DOHH2 (cell line): ENCODE data around the gene KIF16B.

Source experiments
- H3F3A ChIP-seq: fragments of 200-600 bp; sonication (generic), shearing (Covaris generic); 2 replicates; pipeline ENCODE4 v1.6.0; 2016; ENCODE audit warnings: antibody characterized with exemption, mild to moderate bottlenecking; ENCODE audit not compliant: control insufficient read depth, insufficient read depth
- H3K27ac ChIP-seq: fragments of 200-600 bp; sonication (generic); 2 replicates; pipeline ENCODE4 v1.5.1; 2014; ENCODE audit warnings: low read depth, mild to moderate bottlenecking, low read length, moderate library complexity
- H3K27me3 ChIP-seq: fragments of 200-600 bp; sonication (generic); 2 replicates; pipeline ENCODE4 v1.6.1; 2014; ENCODE audit warnings: mild to moderate bottlenecking, low read length, mixed read lengths; ENCODE audit not compliant: control insufficient read depth
- H3K36me3 ChIP-seq: fragments of 200-600 bp; sonication (generic); 2 replicates; pipeline ENCODE4 v1.6.1; 2014; ENCODE audit warnings: mild to moderate bottlenecking, low read length, moderate library complexity, mixed read lengths; ENCODE audit not compliant: control insufficient read depth
- H3K4me1 ChIP-seq: fragments of 200-600 bp; sonication (generic); 2 replicates; pipeline ENCODE4 v1.6.1; 2014; ENCODE audit warnings: mild to moderate bottlenecking, low read length, mixed read lengths; ENCODE audit not compliant: control insufficient read depth
- H3K4me2 ChIP-seq: fragments of 200-600 bp; sonication (generic); 2 replicates; pipeline ENCODE4 v1.6.0; 2014; ENCODE audit warnings: mild to moderate bottlenecking, low read length, moderate library complexity
- H3K4me3 ChIP-seq: fragments of 200-600 bp; sonication (generic); 2 replicates; pipeline ENCODE4 v1.5.1; 2014; ENCODE audit warnings: mild to moderate bottlenecking, low read length, mixed read lengths
- H3K79me2 ChIP-seq: fragments of 200-600 bp; sonication (generic); 2 replicates; pipeline ENCODE4 v1.6.1; 2014; ENCODE audit warnings: mild to moderate bottlenecking, low read length, mixed read lengths; ENCODE audit not compliant: control insufficient read depth
- H3K9me2 ChIP-seq: fragments of 200-600 bp; sonication (generic); replicated peaks from 2 replicates; pipeline ENCODE4 v1.6.1; 2014; ENCODE audit warnings: mild to moderate bottlenecking, low read length, mixed read lengths; ENCODE audit not compliant: control insufficient read depth
- H3K9me3 ChIP-seq: fragments of 200-600 bp; sonication (generic); 2 replicates; pipeline ENCODE4 v1.6.1; 2014; ENCODE audit warnings: antibody characterized with exemption, low read length, mixed read lengths; ENCODE audit not compliant: control insufficient read depth, insufficient read depth
- H4K20me1 ChIP-seq: fragments of 200-600 bp; sonication (generic); 2 replicates; pipeline ENCODE4 v1.6.0; 2014; ENCODE audit warnings: low read depth, mild to moderate bottlenecking, antibody characterized with exemption, low read length, moderate library complexity; ENCODE audit not compliant: control insufficient read depth, insufficient read depth
- EZH2phosphoT487 ChIP-seq: fragments of 200-600 bp; sonication (generic); IDR thresholded peaks from 2 replicates; pipeline ENCODE4 v1.6.1; 2017; ENCODE audit warnings: borderline replicate concordance, mild to moderate bottlenecking, antibody characterized with exemption, low read length, moderate library complexity, mixed read lengths
- TF ChIP-seq, protein P1 (sequence below): fragments of 200-600 bp; sonication (generic); IDR thresholded peaks from one replicate; pipeline ENCODE4 v1.5.1; 2014; ENCODE audit warnings: antibody characterized with exemption, mild to moderate bottlenecking, low read depth, low read length; ENCODE audit not compliant: poor library complexity, severe bottlenecking

The KIF16B gene

DNA sequence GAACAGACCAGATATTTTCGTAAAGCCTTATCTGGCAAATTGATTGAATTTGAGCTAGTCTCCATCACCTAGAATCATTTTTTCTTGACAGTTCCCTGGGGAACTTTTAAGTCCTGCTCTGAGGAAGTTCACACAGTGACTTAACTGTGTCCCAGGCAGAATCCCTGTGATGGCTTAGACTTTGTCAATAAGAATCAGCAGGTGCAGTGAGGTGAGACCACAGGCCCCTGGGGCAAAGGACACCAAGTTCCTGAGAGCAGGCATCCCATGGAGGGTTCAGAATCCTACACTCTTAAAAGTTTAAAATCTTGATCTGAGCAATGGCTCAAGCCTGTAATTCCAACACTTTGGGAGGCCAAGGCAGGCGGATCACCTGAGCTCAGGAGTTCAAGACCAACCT lies 13.0 kb downstream of the KIF16B start:
- no peaks in the 10 kb centered on the region for H4K20me1 ChIP-seq
- peaks cover 6% of the 10 kb centered on the region for H3K79me2 ChIP-seq
- no peak overlapping the region for H3K4me3 ChIP-seq
- TF ChIP-seq EZH2phosphoT487, result no peak
- TF ChIP-seq, protein P1, sequence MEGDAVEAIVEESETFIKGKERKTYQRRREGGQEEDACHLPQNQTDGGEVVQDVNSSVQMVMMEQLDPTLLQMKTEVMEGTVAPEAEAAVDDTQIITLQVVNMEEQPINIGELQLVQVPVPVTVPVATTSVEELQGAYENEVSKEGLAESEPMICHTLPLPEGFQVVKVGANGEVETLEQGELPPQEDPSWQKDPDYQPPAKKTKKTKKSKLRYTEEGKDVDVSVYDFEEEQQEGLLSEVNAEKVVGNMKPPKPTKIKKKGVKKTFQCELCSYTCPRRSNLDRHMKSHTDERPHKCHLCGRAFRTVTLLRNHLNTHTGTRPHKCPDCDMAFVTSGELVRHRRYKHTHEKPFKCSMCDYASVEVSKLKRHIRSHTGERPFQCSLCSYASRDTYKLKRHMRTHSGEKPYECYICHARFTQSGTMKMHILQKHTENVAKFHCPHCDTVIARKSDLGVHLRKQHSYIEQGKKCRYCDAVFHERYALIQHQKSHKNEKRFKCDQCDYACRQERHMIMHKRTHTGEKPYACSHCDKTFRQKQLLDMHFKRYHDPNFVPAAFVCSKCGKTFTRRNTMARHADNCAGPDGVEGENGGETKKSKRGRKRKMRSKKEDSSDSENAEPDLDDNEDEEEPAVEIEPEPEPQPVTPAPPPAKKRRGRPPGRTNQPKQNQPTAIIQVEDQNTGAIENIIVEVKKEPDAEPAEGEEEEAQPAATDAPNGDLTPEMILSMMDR, result no peak
- H3K9me2 ChIP-seq, result no peaks in the 10 kb centered on the region
- no peaks in the 10 kb centered on the region for H3K9me3 ChIP-seq
- no peak overlapping the region for H3K27ac ChIP-seq
- H3K36me3 ChIP-seq, result no peaks in the 10 kb centered on the region
- no peak overlapping the region for H3K4me2 ChIP-seq
- no peaks in the 10 kb centered on the region for H3K4me1 ChIP-seq
- no peaks in the 10 kb centered on the region for H3F3A ChIP-seq
- no peaks in the 10 kb centered on the region for H3K27me3 ChIP-seq

DNA sequence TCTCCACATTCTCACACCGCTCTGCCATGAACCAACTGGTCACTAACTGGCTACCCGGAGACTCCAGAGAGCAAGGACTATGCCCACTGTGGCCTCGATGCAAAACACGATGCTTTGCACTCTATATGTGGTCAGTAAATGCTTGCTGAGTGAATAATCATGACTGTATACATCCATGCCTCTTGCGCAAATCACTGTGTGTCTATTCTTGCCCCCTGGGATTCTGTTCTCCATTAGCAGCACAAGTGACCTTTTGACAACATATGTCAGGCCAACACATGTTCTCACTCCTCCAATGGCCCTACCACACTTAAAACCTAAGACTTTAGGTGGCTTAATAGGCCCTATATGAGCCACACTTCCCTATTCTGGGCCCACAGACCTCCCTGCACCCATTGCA lies 16.9 kb downstream of the KIF16B start:
- no peak for TF ChIP-seq EZH2phosphoT487
- TF ChIP-seq, protein P1, result no peak
- H3K9me2 ChIP-seq, result no peaks in the 10 kb centered on the region
- H3K4me2 ChIP-seq, result no peak overlapping the region
- H3F3A ChIP-seq, result no peaks in the 10 kb centered on the region
- H3K4me1 ChIP-seq, result no peaks in the 10 kb centered on the region
- no peak overlapping the region for H3K27ac ChIP-seq
- H3K36me3 ChIP-seq, result no peaks in the 10 kb centered on the region
- no peaks in the 10 kb centered on the region for H4K20me1 ChIP-seq
- H3K9me3 ChIP-seq, result no peaks in the 10 kb centered on the region
- peaks cover 4% of the 10 kb centered on the region; the same call in 1 of the 2 replicates for H3K79me2 ChIP-seq
- H3K4me3 ChIP-seq, result no peak overlapping the region
- H3K27me3 ChIP-seq, result no peaks in the 10 kb centered on the region

DNA sequence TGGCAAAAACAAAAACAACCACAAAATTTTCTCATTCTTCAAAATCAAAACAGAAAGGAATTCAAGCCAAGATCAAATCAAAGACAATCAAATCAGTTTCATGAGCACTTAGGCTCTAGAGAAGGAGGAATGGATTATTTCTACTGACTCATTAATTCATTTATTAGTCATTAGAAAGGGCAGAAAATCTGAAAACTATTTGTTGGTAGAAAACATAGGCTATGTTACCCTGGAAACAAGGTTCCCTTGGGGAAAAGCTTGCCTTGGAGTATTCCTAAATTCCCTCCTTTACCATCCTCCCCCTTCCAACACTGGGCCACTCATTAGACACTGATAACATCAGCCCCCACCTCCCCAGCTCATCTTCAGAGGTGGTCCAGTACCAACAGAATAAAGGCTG lies 17.5 kb downstream of the KIF16B start:
- Histone ChIP-seq H4K20me1 (no peaks in the 10 kb centered on the region), H3K27ac (no peak overlapping the region), H3K36me3 (no peaks in the 10 kb centered on the region), H3K9me3 (no peaks in the 10 kb centered on the region), H3K9me2 (no peaks in the 10 kb centered on the region), H3K4me1 (no peaks in the 10 kb centered on the region), H3K4me3 (no peak overlapping the region), H3K79me2 (peaks cover 4% of the 10 kb centered on the region; the same call in 1 of the 2 replicates), H3F3A (no peaks in the 10 kb centered on the region), H3K4me2 (no peak overlapping the region), H3K27me3 (no peaks in the 10 kb centered on the region)
- no peak for TF ChIP-seq EZH2phosphoT487
- TF ChIP-seq, protein P1, result no peak
